LNCaP clone FGC (cell line): ENCODE data around the gene EBF3.

ENCODE experiments used
- DNase-seq: peaks from one replicate; pipeline ENCODE4 v3.0.0-alpha.2; 2011; ENCODE audit warnings: low read depth
- H3K4me3 ChIP-seq: 2 replicates; pipeline ENCODE4 v1.5.1; 2011; ENCODE audit warnings: mild to moderate bottlenecking, low read depth, low read length, control low read depth
- TF ChIP-seq, protein P1 (sequence below): IDR thresholded peaks from 2 replicates; pipeline ENCODE4 v1.5.1; 2012; ENCODE audit warnings: mild to moderate bottlenecking; ENCODE audit not compliant: control insufficient read depth, insufficient read depth; ENCODE audit errors: extremely low read depth

EBF3 gene

DNA sequence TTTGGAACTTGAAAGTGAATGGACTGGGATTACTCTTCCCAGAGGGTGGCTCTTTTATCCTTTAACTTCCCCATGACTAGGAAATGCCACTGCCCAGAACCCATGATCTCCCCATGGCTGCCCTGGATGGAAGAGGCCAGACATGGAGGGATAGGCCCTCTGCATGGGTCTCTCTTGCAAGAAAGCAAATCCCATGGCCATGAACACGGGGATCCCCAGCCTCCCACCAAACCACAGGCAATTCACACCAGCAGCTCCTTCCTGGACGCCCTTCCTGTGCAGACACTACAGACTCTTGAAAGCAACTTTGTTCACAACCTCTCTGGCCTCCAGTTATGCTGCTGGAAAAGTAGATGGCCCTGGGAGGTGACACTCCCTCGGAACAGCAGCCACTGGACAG, 55.0 kb downstream of the EBF3 start:
- TF ChIP-seq, protein P1, sequence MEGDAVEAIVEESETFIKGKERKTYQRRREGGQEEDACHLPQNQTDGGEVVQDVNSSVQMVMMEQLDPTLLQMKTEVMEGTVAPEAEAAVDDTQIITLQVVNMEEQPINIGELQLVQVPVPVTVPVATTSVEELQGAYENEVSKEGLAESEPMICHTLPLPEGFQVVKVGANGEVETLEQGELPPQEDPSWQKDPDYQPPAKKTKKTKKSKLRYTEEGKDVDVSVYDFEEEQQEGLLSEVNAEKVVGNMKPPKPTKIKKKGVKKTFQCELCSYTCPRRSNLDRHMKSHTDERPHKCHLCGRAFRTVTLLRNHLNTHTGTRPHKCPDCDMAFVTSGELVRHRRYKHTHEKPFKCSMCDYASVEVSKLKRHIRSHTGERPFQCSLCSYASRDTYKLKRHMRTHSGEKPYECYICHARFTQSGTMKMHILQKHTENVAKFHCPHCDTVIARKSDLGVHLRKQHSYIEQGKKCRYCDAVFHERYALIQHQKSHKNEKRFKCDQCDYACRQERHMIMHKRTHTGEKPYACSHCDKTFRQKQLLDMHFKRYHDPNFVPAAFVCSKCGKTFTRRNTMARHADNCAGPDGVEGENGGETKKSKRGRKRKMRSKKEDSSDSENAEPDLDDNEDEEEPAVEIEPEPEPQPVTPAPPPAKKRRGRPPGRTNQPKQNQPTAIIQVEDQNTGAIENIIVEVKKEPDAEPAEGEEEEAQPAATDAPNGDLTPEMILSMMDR: no peak
- no peak for DNase-seq
- no peak overlapping the region for H3K4me3 ChIP-seq

DNA sequence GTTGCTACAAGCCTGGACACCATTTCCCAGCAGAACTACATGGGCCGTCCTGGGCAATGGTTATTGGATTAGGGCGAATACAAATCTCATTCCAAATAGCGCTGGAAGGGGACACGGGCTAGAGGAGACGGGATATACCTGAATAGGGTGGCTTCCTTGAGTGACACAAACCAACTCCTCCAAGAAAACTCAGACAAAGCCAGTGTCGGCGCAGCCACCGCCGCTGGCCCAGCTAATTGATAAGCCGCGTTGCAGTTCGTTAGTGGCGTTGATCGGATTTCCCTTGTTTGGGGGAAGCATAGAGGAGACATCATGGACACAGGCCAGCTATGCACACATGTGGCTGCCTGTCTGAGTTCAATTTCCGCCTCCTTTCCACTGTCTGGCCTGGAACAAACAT, 55.7 kb downstream of the EBF3 start:
- no peak overlapping the region for H3K4me3 ChIP-seq
- TF ChIP-seq, protein P1: no peak
- DNase-seq: no peak

DNA sequence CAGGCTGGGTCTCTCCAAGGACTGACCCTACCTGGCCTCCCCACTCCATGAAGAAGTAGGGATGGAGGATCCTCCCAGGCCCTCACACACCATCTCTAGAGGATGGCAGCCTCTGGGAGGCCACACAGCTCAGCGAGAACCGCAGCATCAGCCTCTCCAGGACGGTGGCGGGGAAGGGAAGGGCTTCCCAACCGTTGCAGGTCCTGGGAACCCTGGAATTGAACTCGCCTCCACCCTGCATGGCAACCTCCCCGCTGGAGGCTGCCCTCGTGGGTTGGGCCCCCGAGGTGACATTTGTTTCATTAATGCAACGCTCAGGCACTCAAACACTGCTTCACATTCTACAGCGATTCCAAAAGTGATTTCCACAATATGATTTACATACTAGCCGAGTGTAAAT, 58.5 kb downstream of the EBF3 start:
- DNase-seq: no peak
- TF ChIP-seq, protein P1: no peak
- no peak overlapping the region for H3K4me3 ChIP-seq

DNA sequence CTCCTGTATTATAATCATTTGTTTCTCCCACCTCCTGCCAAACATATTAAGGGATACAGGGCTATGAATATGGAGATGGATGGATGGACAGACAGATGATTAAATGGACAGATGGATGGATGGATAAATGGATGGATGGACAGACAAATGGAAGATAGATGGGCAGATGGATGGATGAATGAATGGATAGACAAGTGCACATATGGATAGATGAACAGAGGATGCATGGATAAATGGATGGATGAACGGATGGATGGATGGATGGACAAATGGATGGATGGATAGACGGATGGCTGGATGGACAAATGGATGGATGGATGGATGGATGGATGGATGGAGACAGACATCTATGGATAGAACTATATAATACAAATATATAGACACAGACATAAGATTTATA, 59.8 kb downstream of the EBF3 start:
- TF ChIP-seq, protein P1: no peak
- no peak for DNase-seq
- H3K4me3 ChIP-seq: no peak overlapping the region

DNA sequence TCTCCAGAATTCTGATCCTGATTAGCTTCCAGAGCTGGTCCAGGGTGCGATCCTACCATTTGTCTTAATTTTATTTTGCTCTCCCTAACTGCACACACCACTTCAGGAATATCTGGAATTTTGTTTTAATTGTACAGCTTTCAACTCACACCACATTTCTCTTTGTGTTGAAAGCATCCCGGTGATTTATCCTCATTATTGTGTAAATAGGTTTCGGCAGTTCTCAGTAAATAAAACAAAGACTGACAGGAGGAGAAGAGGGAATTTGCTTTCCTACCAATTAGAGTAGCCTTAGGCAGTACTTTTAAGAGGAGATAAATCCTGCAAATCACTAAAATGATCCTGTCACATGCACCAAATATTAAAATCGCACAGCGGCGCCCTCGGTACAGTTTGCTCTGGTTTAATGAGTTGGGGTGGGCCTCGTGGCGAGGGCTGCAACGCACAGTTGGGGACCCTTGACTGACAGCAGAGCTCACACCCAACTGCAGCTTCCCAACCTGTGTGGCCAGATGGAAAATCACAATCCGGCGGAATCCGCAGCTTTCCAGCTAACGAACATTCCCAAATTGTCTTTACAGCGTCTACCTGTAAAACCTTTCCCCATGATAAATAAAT, 62.6 kb downstream of the EBF3 start:
- no peak for DNase-seq
- TF ChIP-seq, protein P1: no peak
- H3K4me3 ChIP-seq: no peak overlapping the region

DNA sequence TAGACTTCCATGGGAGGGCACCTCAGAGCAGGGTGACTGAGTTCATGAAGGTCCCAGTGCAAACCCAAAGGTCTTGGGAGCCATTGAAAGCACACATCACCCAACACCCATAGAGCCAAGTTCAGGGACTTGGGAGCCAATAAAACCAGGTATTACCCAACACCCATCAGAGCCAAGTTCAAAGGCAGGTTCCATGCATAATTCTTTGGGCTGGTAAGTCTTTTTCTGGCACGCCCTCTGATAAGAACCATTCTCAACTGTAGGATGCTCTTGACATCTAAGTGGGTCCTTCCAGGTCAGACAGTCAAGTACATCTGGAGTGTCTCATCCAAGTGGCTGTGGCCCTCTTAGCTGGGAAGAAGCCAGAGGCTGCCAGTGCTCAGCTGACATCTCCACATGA, 63.2 kb downstream of the EBF3 start:
- no peak overlapping the region for H3K4me3 ChIP-seq
- DNase-seq: no peak
- TF ChIP-seq, protein P1: no peak
